Neural cell (in vitro differentiated cells): ENCODE results near the gene COL28A1.

Experiments used
- EP300 ChIP-seq: fragments of 450-650 bp; conservative IDR thresholded peaks from 2 replicates; pipeline ENCODE4 v1.6.1; 2014; ENCODE audit warnings: antibody characterized with exemption, mild to moderate bottlenecking, moderate library complexity; ENCODE audit not compliant: poor library complexity, severe bottlenecking
- EZH2 ChIP-seq: fragments of 200-600, 300-800 bp; shearing (Covaris generic), sonication (generic); IDR thresholded peaks from 2 replicates; pipeline ENCODE4 v1.6.1; 2014; ENCODE audit warnings: antibody characterized with exemption, low read length, borderline replicate concordance, mild to moderate bottlenecking; ENCODE audit not compliant: insufficient read depth, poor library complexity, severe bottlenecking
- POLR2AphosphoS5 ChIP-seq: IDR thresholded peaks from 2 replicates; pipeline ENCODE4 v1.6.1; 2012
- RAD21 ChIP-seq: fragments of 450-650 bp; conservative IDR thresholded peaks from 2 replicates; pipeline ENCODE4 v1.6.1; 2014; ENCODE audit warnings: antibody characterized with exemption, mild to moderate bottlenecking, moderate library complexity
- SMC3 ChIP-seq: fragments of 450-650 bp; conservative IDR thresholded peaks from 2 replicates; pipeline ENCODE4 v1.6.1; 2014; ENCODE audit warnings: antibody characterized with exemption, mild to moderate bottlenecking, moderate library complexity; ENCODE audit not compliant: poor library complexity
- TAF1 ChIP-seq: IDR thresholded peaks from 2 replicates; pipeline ENCODE4 v1.6.1; 2012; ENCODE audit warnings: low read depth
- TF ChIP-seq, protein P1 (sequence below): fragments of 450-650 bp; IDR thresholded peaks from 2 replicates; pipeline ENCODE4 v1.5.1; 2014; ENCODE audit warnings: antibody characterized with exemption, mild to moderate bottlenecking, moderate library complexity; ENCODE audit not compliant: poor library complexity, severe bottlenecking
- TF ChIP-seq, protein P2 (sequence below): IDR thresholded peaks from 2 replicates; pipeline ENCODE4 v1.6.1; 2012; ENCODE audit warnings: borderline replicate concordance

DNA sequence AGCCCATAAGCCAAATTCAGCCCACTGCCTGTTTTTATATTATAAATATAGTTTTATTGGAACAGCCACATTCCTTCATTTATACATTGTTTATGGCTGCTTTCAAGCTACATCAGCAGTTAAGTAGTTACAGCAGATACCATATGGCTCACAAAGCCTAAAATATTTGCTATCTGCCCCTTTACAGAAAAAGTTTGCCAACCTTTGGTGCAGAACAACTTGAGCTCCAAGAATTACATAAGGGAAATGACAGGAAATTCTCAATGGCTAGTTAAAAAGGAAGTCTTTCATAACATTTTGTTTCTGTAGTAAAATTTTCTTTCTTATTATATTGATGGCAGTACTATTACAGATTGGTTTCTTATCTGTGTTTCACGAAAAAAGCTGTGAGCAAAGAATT is 59.3 kb downstream of the COL28A1 start:
- TF ChIP-seq RAD21 (no peak), EZH2 (no peak), POLR2AphosphoS5 (no peak), EP300 (no peak), TAF1 (no peak), SMC3 (no peak)
- TF ChIP-seq, protein P1, sequence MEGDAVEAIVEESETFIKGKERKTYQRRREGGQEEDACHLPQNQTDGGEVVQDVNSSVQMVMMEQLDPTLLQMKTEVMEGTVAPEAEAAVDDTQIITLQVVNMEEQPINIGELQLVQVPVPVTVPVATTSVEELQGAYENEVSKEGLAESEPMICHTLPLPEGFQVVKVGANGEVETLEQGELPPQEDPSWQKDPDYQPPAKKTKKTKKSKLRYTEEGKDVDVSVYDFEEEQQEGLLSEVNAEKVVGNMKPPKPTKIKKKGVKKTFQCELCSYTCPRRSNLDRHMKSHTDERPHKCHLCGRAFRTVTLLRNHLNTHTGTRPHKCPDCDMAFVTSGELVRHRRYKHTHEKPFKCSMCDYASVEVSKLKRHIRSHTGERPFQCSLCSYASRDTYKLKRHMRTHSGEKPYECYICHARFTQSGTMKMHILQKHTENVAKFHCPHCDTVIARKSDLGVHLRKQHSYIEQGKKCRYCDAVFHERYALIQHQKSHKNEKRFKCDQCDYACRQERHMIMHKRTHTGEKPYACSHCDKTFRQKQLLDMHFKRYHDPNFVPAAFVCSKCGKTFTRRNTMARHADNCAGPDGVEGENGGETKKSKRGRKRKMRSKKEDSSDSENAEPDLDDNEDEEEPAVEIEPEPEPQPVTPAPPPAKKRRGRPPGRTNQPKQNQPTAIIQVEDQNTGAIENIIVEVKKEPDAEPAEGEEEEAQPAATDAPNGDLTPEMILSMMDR = no peak
- TF ChIP-seq, protein P2, sequence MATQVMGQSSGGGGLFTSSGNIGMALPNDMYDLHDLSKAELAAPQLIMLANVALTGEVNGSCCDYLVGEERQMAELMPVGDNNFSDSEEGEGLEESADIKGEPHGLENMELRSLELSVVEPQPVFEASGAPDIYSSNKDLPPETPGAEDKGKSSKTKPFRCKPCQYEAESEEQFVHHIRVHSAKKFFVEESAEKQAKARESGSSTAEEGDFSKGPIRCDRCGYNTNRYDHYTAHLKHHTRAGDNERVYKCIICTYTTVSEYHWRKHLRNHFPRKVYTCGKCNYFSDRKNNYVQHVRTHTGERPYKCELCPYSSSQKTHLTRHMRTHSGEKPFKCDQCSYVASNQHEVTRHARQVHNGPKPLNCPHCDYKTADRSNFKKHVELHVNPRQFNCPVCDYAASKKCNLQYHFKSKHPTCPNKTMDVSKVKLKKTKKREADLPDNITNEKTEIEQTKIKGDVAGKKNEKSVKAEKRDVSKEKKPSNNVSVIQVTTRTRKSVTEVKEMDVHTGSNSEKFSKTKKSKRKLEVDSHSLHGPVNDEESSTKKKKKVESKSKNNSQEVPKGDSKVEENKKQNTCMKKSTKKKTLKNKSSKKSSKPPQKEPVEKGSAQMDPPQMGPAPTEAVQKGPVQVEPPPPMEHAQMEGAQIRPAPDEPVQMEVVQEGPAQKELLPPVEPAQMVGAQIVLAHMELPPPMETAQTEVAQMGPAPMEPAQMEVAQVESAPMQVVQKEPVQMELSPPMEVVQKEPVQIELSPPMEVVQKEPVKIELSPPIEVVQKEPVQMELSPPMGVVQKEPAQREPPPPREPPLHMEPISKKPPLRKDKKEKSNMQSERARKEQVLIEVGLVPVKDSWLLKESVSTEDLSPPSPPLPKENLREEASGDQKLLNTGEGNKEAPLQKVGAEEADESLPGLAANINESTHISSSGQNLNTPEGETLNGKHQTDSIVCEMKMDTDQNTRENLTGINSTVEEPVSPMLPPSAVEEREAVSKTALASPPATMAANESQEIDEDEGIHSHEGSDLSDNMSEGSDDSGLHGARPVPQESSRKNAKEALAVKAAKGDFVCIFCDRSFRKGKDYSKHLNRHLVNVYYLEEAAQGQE = no peak
